HG03135 (cell line): ENCODE results near the gene RERE.

ENCODE experiments used
- ATAC-seq: cut with Tn5 transposase; IDR thresholded peaks from one replicate; pipeline ENCODE4 v1.9.1; 2021; ENCODE audit warnings: mild to moderate bottlenecking, moderate library complexity; ENCODE audit not compliant: unreplicated experiment

RERE gene

GRCh38 chr1:8376358-8376840 is 441.0 kb downstream of the RERE start:
- ATAC-seq: no peak

GRCh38 chr1:8374812-8375211 is 442.6 kb downstream of the RERE start:
- ATAC-seq: no peak

- no peak for ATAC-seq
These were observed 443.1 kb downstream of the RERE start for GRCh38 chr1:8374356-8374755.

GRCh38 chr1:8373581-8374241 is 443.7 kb downstream of the RERE start:
- no peak for ATAC-seq

GRCh38 chr1:8373125-8373524 is 444.3 kb downstream of the RERE start:
- no peak for ATAC-seq

- no peak for ATAC-seq
These were observed 446.0 kb downstream of the RERE start for GRCh38 chr1:8371372-8371991.

- ATAC-seq: no peak
These were observed 446.5 kb downstream of the RERE start for GRCh38 chr1:8370905-8371315.

- no peak for ATAC-seq
These were observed 447.2 kb downstream of the RERE start for GRCh38 chr1:8370046-8370881.

- ATAC-seq: no peak
These were observed 448.3 kb downstream of the RERE start for GRCh38 chr1:8368956-8369639.

GRCh38 chr1:8367571-8368194 is 449.8 kb downstream of the RERE start:
- no peak for ATAC-seq

GRCh38 chr1:8365661-8366362 is 451.6 kb downstream of the RERE start:
- ATAC-seq: no peak

- ATAC-seq: no peak
These were observed 452.7 kb downstream of the RERE start for GRCh38 chr1:8364528-8365442.

GRCh38 chr1:8363767-8364301 is 453.6 kb downstream of the RERE start:
- no peak for ATAC-seq

- no peak for ATAC-seq
These were observed 454.2 kb downstream of the RERE start for GRCh38 chr1:8363186-8363766.

GRCh38 chr1:8362701-8363101 is 454.7 kb downstream of the RERE start:
- ATAC-seq: no peak

GRCh38 chr1:8361198-8361849 is 456.1 kb downstream of the RERE start:
- ATAC-seq: no peak

GRCh38 chr1:8360493-8361197 is 456.8 kb downstream of the RERE start:
- no peak for ATAC-seq
